Stimulated activated CD8-positive, alpha-beta memory T cell treated with anti-CD3 and anti-CD28 coated beads, Interleukin-15, amount 100 ng/mL, for 1 hour (primary cell): ENCODE results near the gene CD3G.
"Not testable (repeated sequence)": the region's sequence is repeated elsewhere in the genome, so short reads cannot be mapped to it uniquely, and the experiment has no call there.

ENCODE experiments used
- DNase-seq: peaks from one replicate; pipeline ENCODE4 v3.0.0-alpha.2; 2020; ENCODE audit warnings: low read depth

Gene CD3G

GRCh38 chr11:118343981-118344515, at the start of gene CD3G:
CD3G (plus strand) TSS chr11:118344344; CDS start chr11:118344424, 80 bp downstream.
- DNase-seq: peak; percentile 38

GRCh38 chr11:118295199-118295598, 48.9 kb upstream of the CD3G start:
- DNase-seq: no peak

GRCh38 chr11:118295815-118296454, 48.2 kb upstream of the CD3G start:
- DNase-seq: no peak

- no peak for DNase-seq
These were observed 42.4 kb upstream of the CD3G start for GRCh38 chr11:118301600-118302195.

- no peak for DNase-seq
These were observed 39.9 kb upstream of the CD3G start for GRCh38 chr11:118304227-118304567.

GRCh38 chr11:118304568-118305248, 39.4 kb upstream of the CD3G start, which contains the start of gene CD3E:
CD3E (plus strand) TSS chr11:118304730; CDS start chr11:118304953, 223 bp downstream.
- DNase-seq: no peak

- DNase-seq: no peak
These were observed 38.4 kb upstream of the CD3G start for GRCh38 chr11:118305726-118306125.

- DNase-seq: no peak
These were observed 37.6 kb upstream of the CD3G start for GRCh38 chr11:118306556-118306955.

- DNase-seq: not testable (repeated sequence)
These were observed 35.1 kb upstream of the CD3G start for GRCh38 chr11:118308995-118309528.

GRCh38 chr11:118310271-118310670, 33.9 kb upstream of the CD3G start:
- no peak for DNase-seq

- no peak for DNase-seq
These were observed 33.2 kb upstream of the CD3G start for GRCh38 chr11:118310781-118311485.

GRCh38 chr11:118311518-118311917, 32.6 kb upstream of the CD3G start:
- DNase-seq: no peak

- DNase-seq: no peak
These were observed 31.8 kb upstream of the CD3G start for GRCh38 chr11:118312328-118312727.

GRCh38 chr11:118313242-118313641, 30.9 kb upstream of the CD3G start:
- DNase-seq: no peak

GRCh38 chr11:118314988-118315411, 29.1 kb upstream of the CD3G start:
- no peak for DNase-seq

- DNase-seq: no peak
These were observed 26.0 kb upstream of the CD3G start for GRCh38 chr11:118318124-118318523.

GRCh38 chr11:118318581-118319336, 25.4 kb upstream of the CD3G start:
- no peak for DNase-seq

GRCh38 chr11:118319337-118319707, 24.8 kb upstream of the CD3G start:
- no peak for DNase-seq

GRCh38 chr11:118320515-118320914, 23.6 kb upstream of the CD3G start:
- DNase-seq: no peak

- DNase-seq: no peak
These were observed 22.6 kb upstream of the CD3G start for GRCh38 chr11:118321386-118322082.

GRCh38 chr11:118322721-118323120, 21.4 kb upstream of the CD3G start:
- DNase-seq: no peak
